ENCODE results near the gene TNNI3K.

- TF ChIP-seq CTCF (IDR thresholded peaks at IDR 0.05), result no peak
- no peak for TF ChIP-seq POLR2A (IDR thresholded peaks at IDR 0.05)
These were observed 187.5 kb downstream of the TNNI3K start for GRCh38 chr1:74422421-74423292.
